IMR-90 (cell line): ENCODE measurements around the gene PLD2. TPM values are rescaled to one million over a fixed set of nuclear protein-coding genes. Genes with fewer than 3 reads are reported as not detected.

ENCODE experiments used
- ATAC-seq: fragments of 200-7000 bp; cut with Tn5 transposase; 2 replicates; pipeline ENCODE4 v1.9.1; 2020; ENCODE audit warnings: low read depth, mild to moderate bottlenecking, moderate library complexity
- BruUV-seq: library from RNA; stranded (reverse); fragments of 400-500 nt; replicated peaks from 2 replicates; lab custom pipeline; 2021; lab: Mats Ljungman, UMichigan
- CTCF ChIA-PET: fragments of 300-600 bp; formaldehyde crosslinking; extraction: SDS; loops from one replicate; lab custom pipeline; 2021; ENCODE audit warnings: antibody characterized with exemption; lab: Yijun Ruan, JAX
- POLR2A ChIA-PET: fragments of 300-600 bp; sonication (Branson Sonifier 250); formaldehyde crosslinking; loops from one replicate; lab custom pipeline; 2022; ENCODE audit warnings: antibody characterized with exemption; ENCODE audit not compliant: unreplicated experiment; lab: Charles Lee
- DNase-seq: peaks from one replicate; pipeline ENCODE4 v3.0.0; 2013
- H2AFZ ChIP-seq: replicated peaks from 2 replicates; pipeline ENCODE3; 2013; ENCODE audit warnings: low read length, mild to moderate bottlenecking; ENCODE audit not compliant: poor library complexity
- H2AK5ac ChIP-seq: 2 replicates; pipeline ENCODE4 v1.6.1; 2013; ENCODE audit warnings: low read depth, low read length, inconsistent platforms
- H2AK9ac ChIP-seq: replicated peaks from 2 replicates; pipeline ENCODE3; 2013; ENCODE audit warnings: mild to moderate bottlenecking, low read depth, low read length, moderate library complexity; ENCODE audit not compliant: poor library complexity
- H2BK120ac ChIP-seq: 2 replicates; pipeline ENCODE4 v1.6.1; 2013; ENCODE audit warnings: low read depth, low read length, inconsistent platforms
- H2BK15ac ChIP-seq: 3 replicates; pipeline ENCODE4 v1.6.1; 2013; ENCODE audit warnings: low read depth, low read length, inconsistent platforms
- H2BK20ac ChIP-seq: 2 replicates; pipeline ENCODE4 v1.6.1; 2013; ENCODE audit warnings: low read depth, mild to moderate bottlenecking, inconsistent platforms, low read length, moderate library complexity
- H2BK5ac ChIP-seq: 2 replicates; pipeline ENCODE4 v1.6.1; 2013; ENCODE audit warnings: mild to moderate bottlenecking, low read depth, low read length, inconsistent platforms; ENCODE audit not compliant: poor library complexity, severe bottlenecking
- H3K14ac ChIP-seq: replicated peaks from 2 replicates; pipeline ENCODE4 v1.6.1; 2013; ENCODE audit warnings: low read depth, low read length, inconsistent platforms
- H3K18ac ChIP-seq: 2 replicates; pipeline ENCODE4 v1.6.1; 2013; ENCODE audit warnings: low read depth, low read length, control low read depth
- H3K23ac ChIP-seq: 2 replicates; pipeline ENCODE4 v1.6.1; 2013; ENCODE audit warnings: low read depth, low read length, inconsistent platforms
- H3K27ac ChIP-seq: 2 replicates; pipeline ENCODE4 v1.5.1; 2013; ENCODE audit warnings: mild to moderate bottlenecking, control low read depth, low read length; ENCODE audit not compliant: insufficient read depth
- H3K27me3 ChIP-seq: 2 replicates; pipeline ENCODE4 v1.6.1; 2013; ENCODE audit warnings: low read length; ENCODE audit not compliant: control insufficient read depth, insufficient read depth
- H3K36me3 ChIP-seq: 2 replicates; pipeline ENCODE4 v1.6.1; 2013; ENCODE audit warnings: low read length, mixed read lengths; ENCODE audit not compliant: control insufficient read depth, insufficient read depth
- H3K4ac ChIP-seq: 2 replicates; pipeline ENCODE4 v1.6.1; 2013; ENCODE audit warnings: low read depth, low read length, inconsistent platforms
- H3K4me1 ChIP-seq: 2 replicates; pipeline ENCODE4 v1.6.1; 2013; ENCODE audit warnings: low read length, mixed read lengths; ENCODE audit not compliant: control insufficient read depth, insufficient read depth
- H3K4me2 ChIP-seq: 2 replicates; pipeline ENCODE4 v1.6.1; 2013; ENCODE audit warnings: low read depth, mild to moderate bottlenecking, control low read depth, low read length, moderate library complexity
- H3K4me3 ChIP-seq: 2 replicates; pipeline ENCODE4 v1.5.1; 2013; ENCODE audit warnings: low read depth, mild to moderate bottlenecking, control low read depth, low read length, moderate library complexity; ENCODE audit not compliant: insufficient read depth
- H3K56ac ChIP-seq: 2 replicates; pipeline ENCODE4 v1.6.1; 2013; ENCODE audit warnings: low read length, inconsistent platforms; ENCODE audit not compliant: insufficient read depth; ENCODE audit errors: extremely low read depth
- H3K79me1 ChIP-seq, 2 experiments: 2 replicates each; pipeline ENCODE4 v1.6.1; 2013; ENCODE audit warnings: low read length in 2 of 2, inconsistent platforms in 1 of 2, low read depth in 1 of 2
- H3K9ac ChIP-seq: 2 replicates; pipeline ENCODE4 v1.6.1; 2013; ENCODE audit warnings: low read depth, low read length, control low read depth
- H3K9me1 ChIP-seq: 2 replicates; pipeline ENCODE4 v1.6.1; 2013; ENCODE audit warnings: low read length, inconsistent platforms; ENCODE audit not compliant: insufficient read depth
- H3K9me3 ChIP-seq: 2 replicates; pipeline ENCODE4 v1.6.1; 2013; ENCODE audit warnings: low read length; ENCODE audit not compliant: control insufficient read depth, insufficient read depth
- H4K20me1 ChIP-seq: 2 replicates; pipeline ENCODE4 v1.6.1; 2013; ENCODE audit warnings: low read length, inconsistent platforms; ENCODE audit not compliant: insufficient read depth
- H4K5ac ChIP-seq: 2 replicates; pipeline ENCODE4 v1.6.1; 2013; ENCODE audit warnings: mild to moderate bottlenecking, low read depth, low read length, control low read depth
- H4K8ac ChIP-seq, 2 experiments: 2 replicates each; pipeline ENCODE4 v1.6.1; 2013; ENCODE audit warnings: low read depth in 2 of 2, low read length in 2 of 2, control low read depth in 1 of 2, inconsistent platforms in 1 of 2
- H4K91ac ChIP-seq: 2 replicates; pipeline ENCODE4 v1.6.1; 2013; ENCODE audit warnings: low read depth, low read length, inconsistent platforms; ENCODE audit not compliant: insufficient read depth
- MAFK ChIP-seq: IDR thresholded peaks from 2 replicates; pipeline ENCODE4 v1.6.1; 2012; ENCODE audit warnings: low read depth, low read length, improper control_type of control experiment
- RCOR1 ChIP-seq: IDR thresholded peaks from 2 replicates; pipeline ENCODE4 v1.6.1; 2012; ENCODE audit warnings: mild to moderate bottlenecking, low read length, improper control_type of control experiment; ENCODE audit not compliant: insufficient replicate concordance
- whole genome bisulfite sequencing, 2 experiments: methylation state at CpG; one replicate each; pipeline versions ENCODE4 v1.1.5 to v1.1.7; 2013; ENCODE audit warnings: missing lambda C conversion rate in 2 of 2; ENCODE audit not compliant: insufficient read length in 1 of 2; ENCODE audit errors: extremely low coverage in 2 of 2; 5-methylcytosine and 5-hydroxymethylcytosine counted together
- dilution Hi-C: fragments of 300-500 bp; cut with HindIII; formaldehyde crosslinking; loops from one replicate; pipeline ENCODE4 v1.14.3; 2018; ENCODE audit warnings: low sequenced_read_pairs; ENCODE audit not compliant: unreplicated experiment
- in situ Hi-C: fragments of 300-500 bp; cut with MboI; formaldehyde crosslinking; loops from 3 replicates; pipeline ENCODE4 v1.14.3; 2019; ENCODE audit warnings: low sequenced_read_pairs, inconsistent platforms, mixed read lengths
- intact Hi-C: fragments of 100-400 bp; cut with micrococcal nuclease; formaldehyde crosslinking; loops from 2 replicates; pipeline ENCODE4 v1.10.0; 2022
- polyA plus RNA-seq, 3 experiments: library from polyadenylated mRNA; depleted of rRNA; stranded (reverse); fragments of >200 nt; gene quantifications; 2 replicates each; pipeline ENCODE4 v1.2.3, GENCODE V29; 2012; ENCODE audit warnings: low replicate concordance in 1 of 3
- total RNA-seq: library from RNA; depleted of rRNA; stranded (reverse); fragments of >200 nt; gene quantifications from 2 replicates; pipeline ENCODE4 v1.2.3, GENCODE V29; 2012

The PLD2 gene
- total and polyA plus RNA-seq, 2 of the 4 experiments (the other 2 are of a cell fraction), result 12.5 to 28.0 TPM

DNA sequence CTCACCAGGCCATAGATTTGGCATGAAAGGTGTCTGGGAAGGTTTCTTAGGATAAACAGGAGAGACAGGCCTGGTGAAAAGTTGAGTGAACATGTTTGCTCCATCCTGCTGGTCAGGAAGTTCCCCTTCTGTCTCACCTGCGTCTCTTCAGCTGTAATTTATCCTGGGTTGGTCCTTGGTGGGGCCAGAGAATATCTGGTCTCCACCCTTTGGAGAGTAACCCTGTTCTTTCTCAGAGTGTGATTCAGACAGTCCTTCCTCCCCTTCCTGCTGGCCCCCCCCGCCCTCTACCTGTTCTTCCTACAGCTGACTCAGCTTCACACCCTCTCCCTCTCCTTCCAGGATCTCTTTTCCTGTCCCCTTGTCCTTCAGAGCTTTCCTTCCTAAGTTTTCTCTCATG is 43.3 kb downstream of the PLD2 start:
- Histone ChIP-seq H3K4me2 (no peak overlapping the region), H3K79me1 (peaks cover 47 to 81% of the 10 kb centered on the region in 2 experiments), H3K9ac (no peak overlapping the region), H3K14ac (no peak overlapping the region), H2BK120ac (no peak overlapping the region), H3K36me3 (no peaks in the 10 kb centered on the region), H3K9me3 (no peaks in the 10 kb centered on the region), H4K8ac (no peak overlapping the region), H4K5ac (no peak overlapping the region), H2BK5ac (no peak overlapping the region), H2AK9ac (no peak overlapping the region), H3K18ac (no peak overlapping the region), H2BK20ac (no peak overlapping the region), H2AK5ac (no peak overlapping the region), H3K56ac (no peak overlapping the region), H3K27ac (no peak overlapping the region), H2AFZ (no peak overlapping the region), H3K4me3 (no peak overlapping the region), H2BK15ac (no peak overlapping the region), H4K91ac (no peak overlapping the region), H3K23ac (no peak overlapping the region), H3K27me3 (no peaks in the 10 kb centered on the region), H3K9me1 (peaks cover 22% of the 10 kb centered on the region), H3K4me1 (peaks cover 17% of the 10 kb centered on the region), H3K4ac (no peak overlapping the region), H4K20me1 (peaks cover 73% of the 10 kb centered on the region)
- WGBS, 2 experiments, result no CpG with 5 or more reads among the region's 2 CpGs
- ChIA-PET POLR2A (no interaction called here), CTCF (no interaction called here)
- in situ Hi-C loops, result no loop called here
- TF ChIP-seq RCOR1 (no peak), MAFK (no peak)
- dilution Hi-C loops, result no loop called here
- ATAC-seq (no peak), DNase-seq (no peak)
- no TSS peak for BruUV-seq
- intact Hi-C loops, result no loop called here
